NCI-H2107 treated with DMSO at 0.1 percent for 48 hours (cell line): ENCODE results near the gene RGMA.

Source experiments
- DNase-seq: peaks from one replicate; lab custom pipeline; 2025; ENCODE audit not compliant: unreplicated experiment; lab: John Stamatoyannopoulos, UW

RGMA gene, protein sequence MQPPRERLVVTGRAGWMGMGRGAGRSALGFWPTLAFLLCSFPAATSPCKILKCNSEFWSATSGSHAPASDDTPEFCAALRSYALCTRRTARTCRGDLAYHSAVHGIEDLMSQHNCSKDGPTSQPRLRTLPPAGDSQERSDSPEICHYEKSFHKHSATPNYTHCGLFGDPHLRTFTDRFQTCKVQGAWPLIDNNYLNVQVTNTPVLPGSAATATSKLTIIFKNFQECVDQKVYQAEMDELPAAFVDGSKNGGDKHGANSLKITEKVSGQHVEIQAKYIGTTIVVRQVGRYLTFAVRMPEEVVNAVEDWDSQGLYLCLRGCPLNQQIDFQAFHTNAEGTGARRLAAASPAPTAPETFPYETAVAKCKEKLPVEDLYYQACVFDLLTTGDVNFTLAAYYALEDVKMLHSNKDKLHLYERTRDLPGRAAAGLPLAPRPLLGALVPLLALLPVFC

DNA sequence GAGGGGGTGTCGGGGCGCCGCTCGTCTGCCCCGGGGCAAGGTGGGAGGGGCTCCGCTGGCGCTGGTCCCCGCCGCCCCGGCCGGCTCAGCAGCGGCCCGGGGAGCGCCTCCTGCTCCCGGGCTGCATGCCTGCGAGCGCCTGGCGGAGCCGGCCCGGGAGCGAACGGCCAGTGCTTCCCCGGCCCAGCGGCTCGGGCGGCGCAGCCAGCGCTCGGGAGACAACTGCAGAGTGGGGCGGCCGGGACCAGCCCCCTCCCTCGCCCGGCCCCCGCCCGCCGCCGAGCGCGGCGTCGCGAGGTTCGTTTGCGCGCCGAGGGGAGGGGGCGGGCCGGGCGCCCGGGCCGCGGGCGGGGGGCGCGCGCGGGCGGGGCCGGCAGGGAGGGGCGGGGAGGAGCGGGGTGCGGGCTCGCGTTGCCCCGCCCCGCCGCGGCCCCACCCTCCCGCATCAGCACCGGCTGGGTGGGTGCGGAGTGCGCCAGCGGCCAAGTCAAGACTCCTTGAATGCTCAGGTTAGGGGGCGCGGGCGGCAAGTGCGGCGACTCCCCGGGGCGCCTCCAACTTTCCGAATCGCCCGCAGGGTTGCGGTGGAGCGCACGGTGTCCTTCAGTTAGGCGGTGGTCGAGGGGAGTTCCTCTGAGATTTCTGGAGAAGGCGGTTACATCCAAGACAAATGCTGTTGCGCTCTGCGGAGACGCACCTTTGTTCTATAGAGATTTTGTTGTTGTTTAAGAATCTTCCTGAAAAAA lies at the start of gene RGMA:
Gene RGMA (minus strand): TSS at position 231 of the 746 bp plus-strand sequence. CDS start 279 bp downstream, outside the sequence.
- DNase-seq, result no peak

DNA sequence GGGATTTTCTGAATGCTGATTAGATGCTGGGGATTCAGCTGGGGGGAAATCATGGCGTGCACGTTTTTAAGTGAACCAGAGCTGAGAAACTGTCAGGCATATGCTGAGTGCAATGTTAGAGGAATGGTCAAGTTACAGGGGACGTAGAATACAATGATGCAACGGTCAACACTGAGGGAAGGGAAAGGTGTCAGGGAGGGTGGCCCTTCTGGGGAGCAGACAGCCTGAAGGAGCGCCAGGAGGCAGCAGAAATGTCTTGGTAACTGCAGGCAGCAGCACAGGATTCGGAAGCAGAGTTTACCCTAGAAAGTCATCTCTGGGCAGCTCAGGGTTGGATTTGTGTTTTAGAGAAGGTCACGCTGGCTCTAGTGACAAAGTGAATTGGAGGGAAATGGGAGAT lies 47.6 kb upstream of the RGMA start:
- no peak for DNase-seq

DNA sequence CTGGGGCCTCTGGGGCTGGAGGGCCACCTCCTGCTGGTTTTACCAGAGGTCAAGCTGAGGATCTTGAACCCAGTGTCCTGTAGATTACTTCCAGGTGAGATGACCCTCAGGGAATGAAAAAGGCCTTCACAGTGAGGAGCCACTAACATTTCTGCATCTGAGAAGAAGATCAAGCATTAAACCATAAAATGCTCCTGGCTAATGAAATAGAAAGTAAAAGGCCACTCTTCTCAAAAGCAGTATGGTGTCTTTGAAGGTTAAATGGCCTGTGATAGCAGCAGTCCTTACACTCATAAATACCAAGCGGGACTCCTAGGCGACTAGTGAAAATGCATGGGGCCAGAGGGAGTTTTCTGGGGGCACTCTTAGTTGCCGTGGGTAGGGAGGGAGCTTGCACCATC lies 47.0 kb upstream of the RGMA start:
- no peak for DNase-seq

DNA sequence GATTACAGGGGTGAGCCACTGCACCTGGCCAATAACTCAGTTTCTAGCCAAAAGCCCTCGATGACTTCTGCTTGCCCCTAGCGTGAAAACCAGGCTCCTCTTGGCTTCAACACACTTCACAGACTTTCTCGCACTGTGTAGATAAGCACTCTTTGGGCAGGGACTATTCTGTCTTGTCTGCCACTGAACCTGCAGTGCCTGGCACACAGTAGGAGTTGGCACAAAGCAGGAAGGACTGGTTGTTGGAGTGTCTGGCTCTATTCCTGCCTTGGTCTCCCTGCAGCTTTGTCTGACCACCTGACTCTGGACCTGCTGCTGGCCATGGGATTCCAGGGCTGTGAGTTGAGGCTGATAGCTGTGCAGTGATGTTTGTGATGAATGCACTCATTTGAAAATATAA lies 46.4 kb upstream of the RGMA start:
- no peak for DNase-seq

DNA sequence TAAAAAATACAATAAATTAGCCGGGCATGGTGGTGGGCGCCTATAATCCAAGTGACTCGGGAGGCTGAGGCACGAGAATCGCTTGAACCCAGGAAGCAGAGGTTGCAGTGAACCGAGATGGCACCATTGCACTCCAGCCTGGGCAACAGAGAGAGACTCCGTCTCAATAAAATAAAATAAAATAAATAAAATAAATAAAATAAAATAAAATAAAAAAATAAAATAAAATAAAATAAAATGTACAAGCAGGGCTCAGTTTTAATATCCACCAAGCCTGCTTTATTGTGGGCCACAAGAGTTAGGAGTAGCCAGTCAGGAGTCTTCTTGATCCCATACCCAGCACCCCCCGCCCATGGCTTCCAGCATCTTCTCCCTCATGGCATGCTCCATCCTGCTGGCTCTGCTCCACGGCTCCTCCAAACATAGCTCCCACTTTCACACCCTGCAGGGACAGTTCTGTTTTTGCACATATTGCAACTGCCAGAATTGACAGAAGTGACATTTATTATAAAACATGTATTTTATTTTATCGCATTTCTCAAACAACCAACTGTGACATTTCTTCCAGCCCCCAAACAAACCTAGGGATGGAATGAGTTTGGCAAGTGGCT lies 42.6 kb upstream of the RGMA start:
- no peak for DNase-seq

DNA sequence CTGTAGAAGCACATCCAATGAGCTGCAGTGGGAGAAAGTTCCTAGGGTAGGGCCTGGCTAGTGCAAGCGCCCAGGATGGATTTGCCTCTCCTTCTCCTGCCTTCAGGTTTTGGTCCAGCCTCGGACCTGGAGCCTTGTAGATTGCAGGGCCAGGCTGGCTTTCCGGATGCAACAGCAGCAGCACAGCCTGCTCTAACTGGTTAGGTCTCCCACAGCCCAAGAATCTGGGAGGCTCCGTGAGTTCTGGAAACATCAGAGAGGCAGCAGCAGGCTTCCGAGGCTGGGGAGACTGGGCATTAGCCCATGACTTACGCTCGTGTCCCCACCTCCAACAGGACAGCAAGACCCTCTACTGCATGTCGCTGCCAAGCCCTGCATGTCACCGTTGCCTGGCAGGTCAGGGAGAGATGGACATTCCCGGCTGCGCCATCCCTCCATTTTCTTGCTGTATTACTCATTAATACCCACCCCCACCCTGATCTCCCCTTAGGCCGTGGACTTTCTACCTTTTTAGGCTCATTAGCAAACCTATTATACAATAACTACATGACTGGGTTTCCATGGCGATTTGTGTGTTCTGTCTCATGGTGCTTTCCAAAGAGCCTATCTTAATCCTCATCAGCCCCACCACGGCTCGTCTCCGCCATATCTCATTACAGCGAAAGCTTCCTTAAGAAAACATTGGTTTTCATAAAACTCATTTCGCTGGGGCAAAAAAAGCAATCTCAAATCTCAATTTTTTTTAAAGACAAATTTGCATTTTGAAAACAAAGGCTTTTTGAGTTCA lies 40.9 kb upstream of the RGMA start:
- no peak for DNase-seq

DNA sequence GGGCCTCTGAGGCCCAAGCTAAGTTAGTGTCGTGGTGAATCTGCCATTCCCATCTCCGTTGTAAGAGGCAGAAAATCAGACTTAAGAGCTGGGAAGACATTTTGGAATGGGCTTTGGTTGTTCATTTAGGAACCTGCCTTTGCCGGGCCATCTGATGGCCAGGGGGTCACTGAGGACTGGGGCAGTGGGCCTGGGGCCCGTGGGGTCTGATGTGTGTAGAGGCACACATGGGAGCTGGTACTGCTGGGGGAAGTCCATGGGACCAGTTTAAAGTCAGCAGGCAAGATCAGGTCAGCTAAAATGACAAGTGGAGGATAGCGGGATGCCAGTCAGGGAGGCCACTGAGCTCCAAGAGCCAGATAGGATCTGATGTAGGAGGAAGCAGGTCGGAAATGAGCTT lies 38.3 kb upstream of the RGMA start:
- DNase-seq, result no peak

DNA sequence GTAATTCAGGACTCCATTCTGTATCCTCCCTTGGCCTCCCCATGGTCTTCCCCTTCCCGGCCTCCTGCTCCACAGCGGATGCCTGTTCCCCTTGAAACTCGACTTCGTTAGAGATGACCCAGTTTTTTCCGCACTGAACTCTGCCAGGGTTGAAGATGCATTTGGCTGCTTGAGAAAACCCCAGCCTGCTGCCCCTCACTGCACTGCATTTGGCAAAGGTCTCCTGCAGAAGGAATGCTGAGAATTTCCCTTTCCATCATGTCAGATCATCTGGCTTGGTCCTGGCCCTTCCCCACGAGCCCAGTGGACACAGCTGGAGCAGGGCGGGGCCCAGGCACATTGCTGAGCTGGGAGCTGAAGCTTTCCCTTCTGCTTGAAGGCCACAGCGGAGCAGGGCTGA lies 37.6 kb upstream of the RGMA start:
- no peak for DNase-seq

DNA sequence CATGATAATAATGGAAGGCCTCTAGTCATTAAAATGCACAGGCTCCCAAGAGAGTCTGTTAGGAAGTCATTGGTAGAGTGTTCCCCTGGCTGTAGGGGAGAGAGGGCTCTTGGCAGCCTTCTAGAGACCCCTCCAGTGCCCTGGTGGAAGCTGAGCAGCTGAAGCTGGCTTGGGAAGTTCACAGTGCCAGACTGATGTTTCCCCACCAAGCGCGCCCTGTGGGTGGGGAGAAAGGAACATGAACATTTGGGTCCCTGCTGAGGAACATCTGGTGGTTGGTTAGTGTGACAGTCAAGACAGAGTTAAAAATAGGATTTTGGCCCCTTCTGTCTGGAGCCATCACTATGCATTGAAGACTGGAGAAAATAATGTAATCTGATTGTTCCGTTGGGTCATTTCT lies 37.1 kb upstream of the RGMA start:
- no peak for DNase-seq

DNA sequence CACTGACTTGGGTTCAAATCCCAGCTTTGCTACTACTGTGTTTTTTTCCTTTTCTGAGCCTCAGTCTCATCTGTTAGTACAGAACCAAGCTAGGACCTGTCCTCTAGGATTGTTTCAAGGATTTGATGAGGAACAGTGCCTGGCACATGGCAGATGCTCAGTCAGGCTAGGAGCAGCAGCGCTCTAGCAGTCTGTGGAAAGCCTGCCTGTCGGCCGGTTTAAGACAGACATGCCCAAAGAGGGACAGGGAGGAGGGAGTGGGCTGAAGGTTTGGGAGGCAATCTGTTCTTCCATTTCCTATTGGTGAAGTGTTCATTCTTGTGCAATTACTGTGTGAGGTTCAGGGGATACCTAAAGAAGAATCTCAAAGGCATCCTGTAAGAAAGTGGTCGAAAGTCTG lies 35.1 kb upstream of the RGMA start:
- DNase-seq, result no peak

DNA sequence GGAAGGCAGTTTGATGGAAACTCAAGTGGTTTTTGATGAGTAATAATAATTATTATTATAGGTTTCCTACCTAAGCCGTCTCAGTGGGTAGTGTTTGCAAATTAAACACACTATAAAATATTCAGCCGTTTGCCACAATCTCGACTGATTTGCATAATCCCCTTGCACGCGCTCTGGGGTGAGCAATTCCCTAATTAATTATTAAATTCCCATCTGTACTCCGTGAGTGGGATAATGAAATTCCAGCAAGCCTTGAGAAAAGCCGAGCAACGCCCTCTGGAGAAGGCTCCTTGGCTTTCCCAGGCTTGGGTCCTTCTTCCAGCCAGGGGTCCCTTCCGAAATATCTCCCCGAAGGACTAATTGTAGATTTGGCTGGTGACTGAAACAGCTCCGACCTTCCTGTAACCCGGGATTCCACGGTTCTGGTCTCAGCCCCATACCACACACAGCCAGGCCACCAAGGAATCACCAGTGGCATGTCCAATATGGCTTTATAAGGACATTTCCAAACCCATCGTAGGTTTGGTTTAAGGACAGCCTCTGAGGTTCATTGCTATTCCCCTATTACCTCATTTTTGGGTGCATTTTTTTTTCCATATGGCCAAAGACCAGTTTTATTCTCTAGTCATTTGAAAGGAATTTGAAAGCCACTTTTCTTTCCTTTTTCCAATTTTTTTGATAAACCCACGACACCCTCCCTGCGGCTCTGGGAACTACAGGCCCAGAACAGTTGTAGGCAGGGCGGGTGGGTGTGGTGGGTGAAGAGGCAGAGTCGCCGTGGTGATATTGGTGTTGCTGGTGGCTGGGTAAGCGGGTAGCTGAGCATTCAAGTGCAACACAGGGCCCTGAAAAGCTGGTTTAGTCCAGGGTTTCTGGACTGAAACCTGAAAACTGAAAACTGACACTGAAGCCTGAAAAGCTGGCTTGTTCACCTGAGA lies 33.2 kb upstream of the RGMA start:
- no peak for DNase-seq

DNA sequence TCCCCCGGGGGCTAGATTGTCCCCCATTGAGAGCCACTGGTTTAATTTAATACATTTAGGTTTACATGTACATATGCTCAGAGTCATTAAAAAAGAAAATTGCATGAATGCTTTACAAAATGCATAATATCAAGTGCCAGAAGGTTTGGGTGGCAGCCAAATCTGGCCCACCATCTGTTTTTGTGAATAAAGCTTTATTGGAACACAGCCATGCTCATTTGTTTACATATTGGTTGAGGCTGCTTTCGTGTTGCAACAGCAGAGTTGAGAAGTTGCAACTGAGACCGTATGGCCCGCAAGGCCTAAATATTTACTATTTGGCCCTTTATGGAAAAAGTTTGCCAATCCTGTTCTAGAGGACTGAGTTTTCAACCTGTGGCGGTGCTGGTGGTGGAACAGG lies 32.1 kb upstream of the RGMA start:
- no peak for DNase-seq

DNA sequence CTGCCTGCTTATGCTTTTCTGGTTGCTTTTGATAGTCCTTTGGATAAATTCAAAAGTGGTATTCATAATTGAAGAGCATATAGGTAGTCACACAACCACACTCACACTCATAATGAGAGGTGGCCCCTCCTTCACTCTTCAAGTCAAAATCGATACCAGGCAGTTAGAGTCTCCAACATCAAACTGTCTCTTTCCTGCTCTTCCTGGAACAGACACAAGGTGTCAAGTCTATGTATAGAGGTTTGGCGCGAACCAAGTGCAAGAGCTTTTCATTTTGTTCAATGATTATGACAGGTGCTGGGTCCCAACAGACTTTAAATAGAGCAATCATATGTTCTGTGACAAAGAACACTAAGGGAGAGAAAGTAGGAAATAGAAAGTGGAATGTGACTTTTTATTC lies 29.9 kb upstream of the RGMA start:
- no peak for DNase-seq

DNA sequence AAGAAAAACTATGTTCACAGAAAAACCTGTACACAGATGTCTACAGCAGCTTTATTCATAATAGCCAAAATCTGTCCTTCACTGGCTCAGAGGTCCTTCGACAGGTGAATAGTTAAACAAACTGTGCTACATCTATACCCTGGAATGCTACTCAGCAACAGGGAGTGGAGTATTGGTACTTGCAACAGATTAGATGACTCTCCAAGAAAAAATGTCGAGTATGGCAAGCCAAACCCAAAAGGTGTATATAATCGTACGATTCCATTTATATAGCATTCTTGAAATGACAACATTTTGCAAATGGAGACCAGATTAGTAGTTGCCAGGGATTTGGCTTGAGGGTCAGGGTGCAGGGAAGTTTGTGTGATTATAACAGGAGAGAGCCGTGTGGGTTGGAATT lies 22.4 kb upstream of the RGMA start:
- DNase-seq, result no peak

DNA sequence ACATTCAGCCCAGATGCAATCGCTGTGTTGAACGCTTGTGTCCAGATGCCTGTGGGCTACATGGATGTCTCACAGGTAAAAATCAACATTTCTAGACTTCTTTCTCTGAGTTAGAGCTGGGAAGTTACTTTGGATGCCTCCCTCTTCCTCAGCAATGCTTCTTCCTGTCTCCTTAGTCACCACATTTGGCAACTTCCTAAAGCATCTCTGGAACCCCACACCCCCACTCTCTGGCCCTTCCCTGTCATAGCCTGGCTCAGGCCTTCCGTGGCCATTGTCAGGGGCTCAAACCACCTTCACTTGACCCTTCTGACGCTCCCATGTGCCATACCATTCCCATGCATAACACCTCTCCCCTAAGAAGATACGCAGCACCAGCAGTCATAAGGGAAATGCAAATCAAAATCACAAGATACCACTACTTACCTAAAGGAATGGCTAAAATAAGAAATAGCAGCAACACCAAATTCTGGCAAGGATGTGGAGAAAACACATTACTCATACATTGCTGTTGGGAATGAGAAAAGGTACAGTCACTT lies 21.6 kb upstream of the RGMA start:
- DNase-seq, result no peak

DNA sequence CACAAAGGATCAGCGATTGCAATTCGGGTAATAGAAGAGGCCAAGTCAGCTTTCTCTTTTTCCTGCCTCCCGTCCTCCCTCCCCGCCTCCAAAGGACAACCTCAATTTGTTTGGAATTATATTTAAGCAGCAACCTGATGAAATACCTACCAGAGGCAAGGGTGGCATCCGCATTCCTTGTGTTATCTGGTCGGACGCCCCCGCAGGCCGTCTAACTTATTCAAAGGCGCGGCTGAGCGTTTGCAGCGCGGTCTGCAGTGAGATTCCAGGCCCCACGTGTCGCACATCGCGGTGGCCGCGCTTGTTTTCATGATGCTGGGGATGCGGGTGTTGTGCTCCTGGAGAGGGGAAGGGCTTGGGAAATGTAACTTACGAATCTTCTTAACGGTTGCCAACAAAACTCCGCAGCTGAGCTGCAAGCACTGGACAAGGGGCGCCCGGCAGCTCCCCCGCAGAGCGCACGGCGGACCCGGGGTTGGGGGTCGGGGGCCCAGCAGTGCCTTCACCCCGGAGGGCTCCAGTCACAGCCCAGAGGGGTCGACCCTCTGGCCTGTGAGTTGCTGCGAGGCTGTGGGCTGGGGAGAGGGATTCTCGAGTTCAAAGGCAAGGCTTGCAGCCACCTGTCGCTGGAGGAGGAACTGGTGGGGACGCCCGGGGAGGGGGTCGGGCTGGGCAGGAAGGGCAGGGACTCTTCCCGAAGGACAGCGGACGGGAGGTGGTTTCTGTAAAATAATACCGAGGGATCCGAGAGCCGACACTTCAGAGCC lies 20.5 kb upstream of the RGMA start:
- no peak for DNase-seq

DNA sequence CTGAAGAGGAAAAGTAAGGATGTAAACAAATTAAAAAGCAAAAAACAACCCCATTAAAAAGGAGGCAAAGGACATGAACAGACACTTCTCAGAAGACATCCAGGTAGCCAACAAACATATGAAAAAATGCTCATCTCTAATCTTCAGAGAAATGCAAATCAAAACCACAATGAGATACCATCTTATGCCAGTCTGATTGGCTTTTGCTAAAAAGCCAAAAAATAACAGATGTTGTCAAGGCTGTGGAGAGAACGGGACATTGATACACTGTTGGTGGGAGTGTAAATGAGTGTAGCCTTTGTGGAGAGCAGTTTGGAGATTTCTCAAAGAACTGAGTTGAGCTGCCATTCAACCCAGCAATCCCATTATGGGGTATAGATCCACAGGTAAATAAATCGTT lies 18.6 kb upstream of the RGMA start:
- no peak for DNase-seq

DNA sequence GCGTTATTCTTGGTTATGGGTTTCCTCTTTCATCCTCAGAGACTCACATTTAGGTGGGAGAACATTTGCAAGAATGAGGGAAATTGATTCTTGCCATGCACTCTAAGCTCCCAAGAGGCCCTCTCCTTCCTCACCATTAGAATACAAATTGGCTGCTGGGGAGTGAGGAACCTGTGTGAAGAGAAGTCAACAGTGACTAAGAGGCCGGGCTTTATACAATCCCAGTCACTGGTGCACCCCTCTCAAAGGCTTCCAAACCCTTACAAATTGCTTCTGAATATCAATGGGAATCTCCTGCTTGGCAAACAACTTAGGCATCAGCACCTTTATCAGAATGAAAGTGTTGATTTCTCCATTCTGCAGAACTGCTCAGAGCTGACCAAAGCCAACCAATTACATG lies 16.5 kb upstream of the RGMA start:
- no peak for DNase-seq

DNA sequence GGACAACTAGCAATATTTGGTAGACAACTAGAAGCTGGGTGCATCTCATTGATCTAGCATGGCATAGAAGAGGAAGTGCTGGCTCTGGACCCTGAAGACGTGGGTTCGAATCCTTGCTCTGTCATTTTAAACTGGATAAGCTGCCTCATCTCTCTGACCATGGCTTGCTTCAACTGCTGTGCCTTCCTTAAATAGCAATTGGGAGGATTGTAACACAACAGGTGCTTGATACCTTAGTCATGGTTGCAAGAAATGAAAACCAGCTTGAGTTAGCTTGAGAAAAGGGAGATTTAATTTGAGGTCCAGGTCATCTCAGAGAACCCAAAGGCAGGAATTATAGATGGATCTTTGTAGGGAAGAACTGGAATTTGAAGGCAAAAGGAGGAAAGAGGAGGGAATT lies 14.8 kb upstream of the RGMA start:
- no peak for DNase-seq
